H9 (cell line): ENCODE measurements around the gene UBE2E3. TPM values are rescaled to one million over a fixed set of nuclear protein-coding genes. Genes with fewer than 3 reads are reported as not detected.

Source experiments
- DNase-seq: peaks from one replicate; pipeline ENCODE4 v3.0.0-alpha.2; 2017
- H2AFZ ChIP-seq: one replicate; pipeline ENCODE4 v1.6.1; 2013; ENCODE audit warnings: mild to moderate bottlenecking, low read length, control low read depth, moderate library complexity
- H2AK5ac ChIP-seq: 2 replicates; pipeline ENCODE4 v1.6.1; 2013; ENCODE audit warnings: low read length, control low read depth, mixed read lengths; ENCODE audit not compliant: insufficient read length
- H2BK120ac ChIP-seq: one replicate; pipeline ENCODE4 v1.6.1; 2013; ENCODE audit warnings: low read depth, mild to moderate bottlenecking, low read length, control low read depth, inconsistent platforms; ENCODE audit not compliant: poor library complexity, severe bottlenecking
- H2BK12ac ChIP-seq: 2 replicates; pipeline ENCODE4 v1.6.1; 2013; ENCODE audit warnings: low read length, control low read depth, mixed read lengths, low read depth; ENCODE audit not compliant: insufficient read length
- H2BK15ac ChIP-seq: 2 replicates; pipeline ENCODE4 v1.6.1; 2013; ENCODE audit warnings: low read depth, low read length, control low read depth
- H2BK20ac ChIP-seq: one replicate; pipeline ENCODE4 v1.6.1; 2013; ENCODE audit warnings: low read depth, mild to moderate bottlenecking, low read length, control low read depth, inconsistent platforms; ENCODE audit not compliant: poor library complexity, severe bottlenecking
- H2BK5ac ChIP-seq: 2 replicates; pipeline ENCODE4 v1.6.1; 2013; ENCODE audit warnings: low read length, control low read depth, mixed read lengths; ENCODE audit not compliant: insufficient read length
- H3K14ac ChIP-seq: 2 replicates; pipeline ENCODE4 v1.6.1; 2013; ENCODE audit warnings: low read length, control low read depth; ENCODE audit not compliant: insufficient read depth
- H3K18ac ChIP-seq: 2 replicates; pipeline ENCODE4 v1.6.1; 2013; ENCODE audit warnings: low read depth, mild to moderate bottlenecking, mixed read lengths, low read length, control low read depth; ENCODE audit not compliant: insufficient read length
- H3K23ac ChIP-seq: 2 replicates; pipeline ENCODE4 v1.6.1; 2013; ENCODE audit warnings: low read length, control low read depth, mixed read lengths, low read depth; ENCODE audit not compliant: insufficient read length
- H3K23me2 ChIP-seq: 2 replicates; pipeline ENCODE4 v1.6.1; 2013; ENCODE audit warnings: low read depth, mild to moderate bottlenecking, mixed read lengths, low read length, control low read depth; ENCODE audit not compliant: insufficient read length, poor library complexity, severe bottlenecking
- H3K27ac ChIP-seq: 2 replicates; pipeline ENCODE4 v1.5.1; 2013; ENCODE audit warnings: low read length, control low read depth, mixed read lengths, low read depth; ENCODE audit not compliant: insufficient read length
- H3K27me3 ChIP-seq: 2 replicates; pipeline ENCODE4 v1.6.1; 2013; ENCODE audit warnings: low read length, control low read depth, inconsistent platforms; ENCODE audit not compliant: insufficient read depth
- H3K4ac ChIP-seq: 2 replicates; pipeline ENCODE4 v1.6.1; 2013; ENCODE audit warnings: low read depth, mild to moderate bottlenecking, control low read depth, inconsistent platforms, low read length, moderate library complexity
- H3K4me1 ChIP-seq: 2 replicates; pipeline ENCODE4 v1.6.1; 2013; ENCODE audit warnings: low read length, control low read depth, inconsistent platforms; ENCODE audit not compliant: insufficient read depth
- H3K4me2 ChIP-seq: 2 replicates; pipeline ENCODE4 v1.6.1; 2013; ENCODE audit warnings: low read length, control low read depth, mixed read lengths; ENCODE audit not compliant: insufficient read length, insufficient read depth
- H3K56ac ChIP-seq: 2 replicates; pipeline ENCODE4 v1.6.1; 2013; ENCODE audit warnings: low read depth, mild to moderate bottlenecking, mixed read lengths, low read length, control low read depth; ENCODE audit not compliant: insufficient read length
- H3K79me1 ChIP-seq: 2 replicates; pipeline ENCODE4 v1.6.1; 2013; ENCODE audit warnings: low read depth, mild to moderate bottlenecking, moderate library complexity, low read length, control low read depth, inconsistent platforms; ENCODE audit not compliant: insufficient read depth, poor library complexity, severe bottlenecking
- H3K79me2 ChIP-seq: 2 replicates; pipeline ENCODE4 v1.6.1; 2013; ENCODE audit warnings: low read length, control low read depth, inconsistent platforms; ENCODE audit not compliant: insufficient read depth
- H3K9ac ChIP-seq: 2 replicates; pipeline ENCODE4 v1.6.1; 2013; ENCODE audit warnings: low read length, control low read depth, mixed read lengths; ENCODE audit not compliant: insufficient read length; ENCODE audit errors: extremely low read depth
- H3K9me3 ChIP-seq: one replicate; pipeline ENCODE4 v1.6.1; 2013; ENCODE audit warnings: low read depth, low read length, inconsistent platforms; ENCODE audit not compliant: control insufficient read depth
- H3T11ph ChIP-seq: one replicate; pipeline ENCODE4 v1.6.1; 2013; ENCODE audit warnings: mild to moderate bottlenecking, low read length, control low read depth, inconsistent platforms
- H4K20me1 ChIP-seq: one replicate; pipeline ENCODE4 v1.6.1; 2013; ENCODE audit not compliant: control insufficient read depth, insufficient read length, insufficient read depth
- H4K5ac ChIP-seq: 2 replicates; pipeline ENCODE4 v1.6.1; 2013; ENCODE audit warnings: low read depth, mild to moderate bottlenecking, mixed read lengths, low read length, control low read depth; ENCODE audit not compliant: insufficient read length
- H4K8ac ChIP-seq: replicated peaks from 2 replicates; pipeline ENCODE4 v1.6.1; 2013; ENCODE audit warnings: low read length, control low read depth, mixed read lengths, low read depth; ENCODE audit not compliant: insufficient read length
- H4K91ac ChIP-seq: 2 replicates; pipeline ENCODE4 v1.6.1; 2013; ENCODE audit warnings: low read depth, mild to moderate bottlenecking, moderate library complexity, mixed read lengths, low read length, control low read depth; ENCODE audit not compliant: insufficient read length
- H3K27ac Mint-ChIP-seq, 3 experiments: 2 replicates in 2 of 3; 3 replicates in 1 of 3; pipeline ENCODE4 v1.8.0; 2020 to 2021; ENCODE audit warnings: mixed read lengths in 3 of 3, mild to moderate bottlenecking in 1 of 3, moderate library complexity in 1 of 3
- H3K27me3 Mint-ChIP-seq: 2 replicates; pipeline ENCODE4 v1.8.0; 2021; ENCODE audit warnings: low read depth, mild to moderate bottlenecking, moderate library complexity, mixed read lengths
- H3K36me3 Mint-ChIP-seq, 3 experiments: 2 replicates in 2 of 3; 3 replicates in 1 of 3; pipeline ENCODE4 v1.8.0; 2020 to 2021; ENCODE audit warnings: low read depth in 3 of 3, mixed read lengths in 3 of 3; ENCODE audit not compliant: insufficient read depth in 1 of 3
- H3K4me1 Mint-ChIP-seq, 2 experiments: 2 replicates each; pipeline ENCODE4 v1.8.0; 2020; ENCODE audit warnings: mixed read lengths in 2 of 2
- H3K4me3 Mint-ChIP-seq, 2 experiments: 2 replicates in 1 of 2; 3 replicates in 1 of 2; pipeline ENCODE4 v1.8.0; 2020 to 2021; ENCODE audit warnings: mild to moderate bottlenecking in 2 of 2, mixed read lengths in 2 of 2, moderate library complexity in 1 of 2
- H3K9me3 Mint-ChIP-seq, 2 experiments: 2 replicates in 1 of 2; 3 replicates in 1 of 2; pipeline ENCODE4 v1.8.0; 2020; ENCODE audit warnings: mild to moderate bottlenecking in 2 of 2, mixed read lengths in 2 of 2, moderate library complexity in 1 of 2
- WGBS: extraction: QIAGEN DNeasy Blood & Tissue Kit; methylation state at CpG from one replicate; pipeline ENCODE4 v1.1.7; 2013; ENCODE audit warnings: missing lambda C conversion rate, low lambda C conversion rate, mixed read lengths; ENCODE audit not compliant: insufficient read length; ENCODE audit errors: extremely low coverage; 5-methylcytosine and 5-hydroxymethylcytosine counted together
- total RNA-seq: library from RNA; stranded (reverse); gene quantifications from 2 replicates; pipeline ENCODE4 v1.2.1, GENCODE V29; 2021
- TF ChIP-seq, protein P1 (sequence below): fragments of 200-600 bp; sonication (generic); conservative IDR thresholded peaks from 3 replicates; pipeline ENCODE4 v1.8.0; 2021; ENCODE audit warnings: antibody characterized with exemption, mild to moderate bottlenecking

The UBE2E3 gene
- total RNA-seq, 1 experiment from 2014 or later = 89.1 TPM

DNA sequence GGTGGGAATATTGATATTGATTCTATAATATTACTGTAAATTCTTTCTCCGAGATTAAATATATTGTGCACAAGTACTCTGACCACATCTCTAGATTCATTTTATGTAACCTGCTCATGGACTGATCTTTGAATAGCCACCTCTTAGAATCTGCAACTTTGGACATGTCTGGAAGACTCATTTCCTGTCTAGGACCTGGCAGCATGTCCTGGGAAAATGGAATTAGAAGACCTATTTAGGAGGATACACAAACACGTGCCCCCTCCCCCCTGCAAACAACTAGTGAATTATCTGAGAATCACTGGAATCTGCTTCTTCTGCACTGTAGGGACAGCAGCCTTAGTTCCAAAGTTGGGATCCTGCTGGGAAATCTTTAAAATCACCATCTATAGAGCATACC is 94.1 kb downstream of the UBE2E3 start:
- Histone ChIP-seq H3K23ac (no peak overlapping the region), H2BK12ac (no peak overlapping the region), H2BK20ac (no peak overlapping the region), H4K91ac (no peak overlapping the region), H4K20me1 (no peaks in the 10 kb centered on the region), H3K14ac (no peak overlapping the region), H2BK15ac (no peak overlapping the region), H3K23me2 (no peaks in the 10 kb centered on the region), H2AK5ac (no peak overlapping the region), H3K9me3 (no peaks in the 10 kb centered on the region), H3K79me2 (no peaks in the 10 kb centered on the region), H3K18ac (no peak overlapping the region), H3K4ac (no peak overlapping the region), H2AFZ (no peak overlapping the region), H3K4me2 (no peak overlapping the region), H4K8ac (no peak overlapping the region), H4K5ac (no peak overlapping the region), H3K56ac (no peak overlapping the region), H3K79me1 (no peaks in the 10 kb centered on the region), H3T11ph (no peak overlapping the region), H2BK120ac (no peak overlapping the region), H3K27me3 (no peaks in the 10 kb centered on the region), H2BK5ac (no peak overlapping the region), H3K9ac (no peak overlapping the region), H3K4me1 (peaks cover 2% of the 10 kb centered on the region; the same call in 1 of the 2 replicates), H3K27ac (no peak overlapping the region)
- no peak overlapping the region for H3K4me3 Mint-ChIP-seq
- WGBS = no CpG with 5 or more reads among the region's 2 CpGs
- DNase-seq = no peak
- H3K36me3 Mint-ChIP-seq = no peaks in the 10 kb centered on the region
- TF ChIP-seq, protein P1, sequence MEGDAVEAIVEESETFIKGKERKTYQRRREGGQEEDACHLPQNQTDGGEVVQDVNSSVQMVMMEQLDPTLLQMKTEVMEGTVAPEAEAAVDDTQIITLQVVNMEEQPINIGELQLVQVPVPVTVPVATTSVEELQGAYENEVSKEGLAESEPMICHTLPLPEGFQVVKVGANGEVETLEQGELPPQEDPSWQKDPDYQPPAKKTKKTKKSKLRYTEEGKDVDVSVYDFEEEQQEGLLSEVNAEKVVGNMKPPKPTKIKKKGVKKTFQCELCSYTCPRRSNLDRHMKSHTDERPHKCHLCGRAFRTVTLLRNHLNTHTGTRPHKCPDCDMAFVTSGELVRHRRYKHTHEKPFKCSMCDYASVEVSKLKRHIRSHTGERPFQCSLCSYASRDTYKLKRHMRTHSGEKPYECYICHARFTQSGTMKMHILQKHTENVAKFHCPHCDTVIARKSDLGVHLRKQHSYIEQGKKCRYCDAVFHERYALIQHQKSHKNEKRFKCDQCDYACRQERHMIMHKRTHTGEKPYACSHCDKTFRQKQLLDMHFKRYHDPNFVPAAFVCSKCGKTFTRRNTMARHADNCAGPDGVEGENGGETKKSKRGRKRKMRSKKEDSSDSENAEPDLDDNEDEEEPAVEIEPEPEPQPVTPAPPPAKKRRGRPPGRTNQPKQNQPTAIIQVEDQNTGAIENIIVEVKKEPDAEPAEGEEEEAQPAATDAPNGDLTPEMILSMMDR = no peak
- H3K9me3 Mint-ChIP-seq = no peaks in the 10 kb centered on the region
- H3K27me3 Mint-ChIP-seq = no peaks in the 10 kb centered on the region
- H3K27ac Mint-ChIP-seq = no peak overlapping the region
- H3K4me1 Mint-ChIP-seq = no peaks in the 10 kb centered on the region
